ENCODE results near the gene STRBP.
"Not testable (repeated sequence)": the region's sequence is repeated elsewhere in the genome, so short reads cannot be mapped to it uniquely, and the experiment has no call there.

Gene STRBP

GRCh38 chr9:123302348-123303214, 34.2 kb upstream of the STRBP start:
- Mint-ChIP-seq H3K9me3 (no peaks in the 10 kb centered on the region), H3K4me1 (peaks cover 40% of the 10 kb centered on the region), H3K27ac (no peak overlapping the region), H3K27me3 (ENCODE audit: low read depth, poor library complexity) (peaks cover 8% of the 10 kb centered on the region), H3K4me3 (no peak overlapping the region), H3K36me3 (ENCODE audit: low read depth) (no peaks in the 10 kb centered on the region)
- no peak for DNase-seq
- TF ChIP-seq CTCF (IDR thresholded peaks at IDR 0.05) = no peak

- H3K4me3 Mint-ChIP-seq; DNase-seq; H3K27ac Mint-ChIP-seq; H3K27me3 Mint-ChIP-seq (ENCODE audit: low read depth, poor library complexity); H3K9me3 Mint-ChIP-seq; H3K36me3 Mint-ChIP-seq (ENCODE audit: low read depth): not testable (repeated sequence)
- peaks cover 38% of the 10 kb centered on the region for H3K4me1 Mint-ChIP-seq
Measured at GRCh38 chr9:123301936-123302335, 33.5 kb upstream of the STRBP start.

- Mint-ChIP-seq H3K9me3 (no peaks in the 10 kb centered on the region), H3K27ac (no peak overlapping the region), H3K4me1 (peaks cover 38% of the 10 kb centered on the region), H3K27me3 (ENCODE audit: low read depth, poor library complexity) (peaks cover 5% of the 10 kb centered on the region), H3K4me3 (no peak overlapping the region), H3K36me3 (ENCODE audit: low read depth) (no peaks in the 10 kb centered on the region)
- no peak for TF ChIP-seq CTCF (IDR thresholded peaks at IDR 0.05)
- no peak for DNase-seq
Measured at GRCh38 chr9:123300554-123300953, 32.2 kb upstream of the STRBP start.

- Mint-ChIP-seq H3K9me3 (no peaks in the 10 kb centered on the region), H3K4me3 (no peak overlapping the region), H3K27ac (no peak overlapping the region), H3K27me3 (ENCODE audit: low read depth, poor library complexity) (peaks cover 5% of the 10 kb centered on the region), H3K36me3 (ENCODE audit: low read depth) (no peaks in the 10 kb centered on the region), H3K4me1 (peaks cover 29% of the 10 kb centered on the region)
- no peak for TF ChIP-seq CTCF (IDR thresholded peaks at IDR 0.05)
- no peak for DNase-seq
Measured at GRCh38 chr9:123299558-123300126, 31.3 kb upstream of the STRBP start.

GRCh38 chr9:123296174-123296573, 27.8 kb upstream of the STRBP start:
- H3K27me3 Mint-ChIP-seq (ENCODE audit: low read depth, poor library complexity) = peaks cover 2% of the 10 kb centered on the region
- H3K4me3 Mint-ChIP-seq = no peak overlapping the region
- H3K27ac Mint-ChIP-seq = peak overlapping the region; percentile 41
- H3K9me3 Mint-ChIP-seq = no peaks in the 10 kb centered on the region
- H3K36me3 Mint-ChIP-seq (ENCODE audit: low read depth) = no peaks in the 10 kb centered on the region
- H3K4me1 Mint-ChIP-seq = peaks cover 11% of the 10 kb centered on the region
- no peak for TF ChIP-seq CTCF (IDR thresholded peaks at IDR 0.05)
- no peak for DNase-seq

GRCh38 chr9:123291736-123292135, 23.4 kb upstream of the STRBP start:
- Mint-ChIP-seq H3K9me3 (no peaks in the 10 kb centered on the region), H3K27me3 (ENCODE audit: low read depth, poor library complexity) (peaks cover 2% of the 10 kb centered on the region), H3K27ac (no peak overlapping the region), H3K4me3 (no peak overlapping the region), H3K36me3 (ENCODE audit: low read depth) (no peaks in the 10 kb centered on the region), H3K4me1 (peaks cover 5% of the 10 kb centered on the region)
- no peak for TF ChIP-seq CTCF (IDR thresholded peaks at IDR 0.05)
- no peak for DNase-seq
